GM18511 (cell line): ENCODE data around the gene PTEN.
A peak's percentile ranks its signal among the peaks of the same experiment; 100 is the strongest.
"Not testable (repeated sequence)": the region's sequence is repeated elsewhere in the genome, so short reads cannot be mapped to it uniquely, and the experiment has no call there.

Source experiments
- ATAC-seq: cut with Tn5 transposase; IDR thresholded peaks from one replicate; pipeline ENCODE4 v1.9.1; 2021; ENCODE audit warnings: mild to moderate bottlenecking, moderate library complexity; ENCODE audit not compliant: unreplicated experiment

The PTEN gene

DNA sequence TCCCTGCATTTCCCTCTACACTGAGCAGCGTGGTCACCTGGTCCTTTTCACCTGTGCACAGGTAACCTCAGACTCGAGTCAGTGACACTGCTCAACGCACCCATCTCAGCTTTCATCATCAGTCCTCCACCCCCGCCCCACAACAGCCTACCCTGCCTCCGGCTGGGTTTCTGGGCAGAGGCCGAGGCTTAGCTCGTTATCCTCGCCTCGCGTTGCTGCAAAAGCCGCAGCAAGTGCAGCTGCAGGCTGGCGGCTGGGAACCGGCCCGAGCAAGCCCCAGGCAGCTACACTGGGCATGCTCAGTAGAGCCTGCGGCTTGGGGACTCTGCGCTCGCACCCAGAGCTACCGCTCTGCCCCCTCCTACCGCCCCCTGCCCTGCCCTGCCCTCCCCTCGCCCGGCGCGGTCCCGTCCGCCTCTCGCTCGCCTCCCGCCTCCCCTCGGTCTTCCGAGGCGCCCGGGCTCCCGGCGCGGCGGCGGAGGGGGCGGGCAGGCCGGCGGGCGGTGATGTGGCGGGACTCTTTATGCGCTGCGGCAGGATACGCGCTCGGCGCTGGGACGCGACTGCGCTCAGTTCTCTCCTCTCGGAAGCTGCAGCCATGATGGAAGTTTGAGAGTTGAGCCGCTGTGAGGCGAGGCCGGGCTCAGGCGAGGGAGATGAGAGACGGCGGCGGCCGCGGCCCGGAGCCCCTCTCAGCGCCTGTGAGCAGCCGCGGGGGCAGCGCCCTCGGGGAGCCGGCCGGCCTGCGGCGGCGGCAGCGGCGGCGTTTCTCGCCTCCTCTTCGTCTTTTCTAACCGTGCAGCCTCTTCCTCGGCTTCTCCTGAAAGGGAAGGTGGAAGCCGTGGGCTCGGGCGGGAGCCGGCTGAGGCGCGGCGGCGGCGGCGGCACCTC lies at the start of gene PTEN, which contains the start of gene KLLN:
Gene PTEN (plus strand): TSS at position 573 of the 891 bp plus-strand sequence. CDS start 845 bp downstream, outside the sequence.
Gene KLLN (minus strand): TSS at position 481 of the 891 bp plus-strand sequence. CDS start 1,046 bp downstream, outside the sequence.
- ATAC-seq, result peak; percentile 40

DNA sequence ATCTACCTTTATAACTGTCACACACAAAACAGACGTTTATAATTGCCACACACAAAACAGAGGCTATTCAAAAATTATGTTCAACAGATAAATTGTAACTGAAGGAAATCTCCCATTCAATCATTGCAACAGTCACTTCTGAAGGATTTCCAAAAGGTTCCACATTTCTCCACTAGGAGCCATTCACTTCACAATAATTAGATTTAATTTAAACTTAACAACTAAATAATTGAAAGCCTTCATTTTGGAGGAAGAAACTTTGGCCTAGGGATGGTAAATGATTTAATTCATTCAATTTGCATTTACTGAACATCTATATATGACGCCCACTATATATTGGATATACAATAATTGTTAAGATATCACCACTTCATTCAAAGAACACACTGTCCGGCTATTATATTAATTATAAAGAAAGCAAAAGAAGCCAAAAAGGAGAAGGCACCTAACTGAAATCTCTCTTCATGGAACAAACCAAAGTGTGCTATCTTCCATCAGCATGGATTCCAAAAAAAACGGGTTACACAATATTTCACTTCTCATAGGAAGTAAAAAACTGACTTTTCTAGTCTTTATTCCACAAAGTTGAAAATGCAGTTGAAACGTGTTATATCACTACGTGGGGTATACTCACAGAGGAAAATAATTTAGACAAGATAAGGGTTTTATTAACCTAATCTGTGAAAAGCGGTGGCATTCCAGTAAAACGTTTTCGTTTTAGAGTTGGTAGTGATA lies 47.1 kb upstream of the PTEN start:
- ATAC-seq, result no peak

GRCh38 chr10:87816898-87817608 lies 46.4 kb upstream of the PTEN start:
- no peak for ATAC-seq

DNA sequence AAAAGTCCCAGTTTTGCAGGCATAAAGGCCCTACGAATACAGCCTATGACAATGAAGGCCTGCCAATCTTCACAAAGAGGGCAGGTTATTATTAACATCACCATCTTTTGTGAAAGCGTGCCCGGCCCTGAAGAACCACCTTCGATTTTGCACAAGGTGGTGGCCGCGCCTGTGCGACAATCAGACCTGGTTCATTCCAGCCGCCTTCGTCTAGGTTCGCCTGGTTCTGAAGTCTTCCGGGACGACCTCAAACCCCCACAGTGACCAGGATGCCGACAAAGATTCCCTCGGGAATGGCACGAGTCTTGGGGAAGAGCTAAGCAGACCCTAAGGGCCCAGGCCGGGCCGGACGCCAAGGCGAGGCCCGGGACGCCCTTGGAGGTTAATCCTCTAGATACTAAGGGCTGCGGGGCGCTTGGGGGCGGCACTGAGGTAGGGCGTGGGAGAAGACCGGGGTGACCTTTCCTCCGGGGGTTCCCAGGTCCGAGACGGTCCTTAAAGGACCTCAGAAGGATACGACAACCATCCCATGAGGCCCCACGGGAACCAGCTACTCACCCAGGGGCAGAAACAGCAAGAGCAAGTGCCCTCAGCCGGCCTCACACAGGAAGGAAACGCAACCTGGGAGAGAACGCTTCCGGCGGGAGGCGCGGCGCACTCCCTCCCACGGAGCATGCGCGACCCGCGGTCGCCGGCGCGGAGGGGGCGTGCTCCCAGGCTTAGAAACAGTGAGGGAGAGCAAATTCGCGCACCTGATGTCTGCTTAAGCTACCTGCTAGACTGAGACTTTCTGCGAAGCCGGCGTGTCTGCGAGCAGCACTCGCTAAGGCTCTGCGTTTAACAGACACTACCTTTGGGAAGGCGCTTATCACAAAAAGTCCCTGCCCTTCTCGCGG lies 45.6 kb upstream of the PTEN start, which contains the start of gene ATAD1:
Gene ATAD1 (minus strand): TSS at position 618 of the 896 bp plus-strand sequence. CDS start 3,627 bp downstream, outside the sequence.
- ATAC-seq, result peak; percentile 75

DNA sequence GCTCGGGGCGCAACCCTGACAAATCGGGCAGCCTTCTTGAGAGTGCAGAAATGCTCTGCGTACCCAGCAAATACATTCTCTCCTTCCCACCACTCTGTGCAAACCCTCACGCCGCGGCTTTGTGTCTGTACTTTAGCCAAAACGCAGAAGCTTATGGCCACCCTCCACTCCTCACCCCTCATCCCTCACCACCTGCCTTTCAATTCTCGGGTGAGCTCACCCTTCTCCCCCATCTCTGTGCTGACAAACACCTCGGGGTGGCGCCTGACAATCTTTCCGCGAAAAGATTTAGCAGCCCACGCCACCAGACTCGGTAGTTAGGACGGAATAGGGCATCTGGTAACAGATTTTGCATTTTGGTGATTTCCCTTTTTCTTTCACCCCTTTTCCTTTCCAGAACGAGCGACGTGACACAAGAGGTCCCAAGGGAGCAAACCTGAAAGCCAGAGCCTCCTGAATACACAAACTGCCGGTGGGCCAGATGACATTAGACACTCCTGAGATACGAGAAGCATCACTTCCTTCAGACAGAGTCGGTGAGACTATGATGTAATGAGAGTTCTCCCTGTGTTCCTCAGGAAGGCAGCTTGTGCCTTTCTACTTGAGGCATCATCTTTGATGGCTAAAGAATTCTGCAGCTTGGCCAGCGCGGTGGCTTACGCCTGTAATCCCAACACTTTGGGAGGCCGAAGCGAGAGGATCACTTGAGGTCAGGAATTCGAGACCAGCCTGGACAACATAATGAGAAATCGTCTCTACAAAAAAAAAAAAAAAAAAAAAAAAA lies 44.7 kb upstream of the PTEN start:
- ATAC-seq, result peak; percentile 66

DNA sequence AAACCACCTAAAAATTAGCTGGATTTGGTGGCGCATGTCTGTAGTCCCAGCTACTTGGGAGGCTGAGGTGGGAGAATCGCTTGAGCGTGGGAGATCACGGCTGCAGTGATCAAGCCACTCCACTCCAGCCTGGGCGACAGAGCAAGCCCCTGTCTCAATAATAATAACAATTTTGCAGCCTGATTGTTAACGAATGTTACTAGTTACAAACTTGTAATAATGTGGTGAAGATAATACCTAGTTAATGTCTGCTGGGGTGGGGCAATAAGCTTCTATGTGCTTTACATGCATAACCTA lies 44.2 kb upstream of the PTEN start:
- ATAC-seq, result no peak

DNA sequence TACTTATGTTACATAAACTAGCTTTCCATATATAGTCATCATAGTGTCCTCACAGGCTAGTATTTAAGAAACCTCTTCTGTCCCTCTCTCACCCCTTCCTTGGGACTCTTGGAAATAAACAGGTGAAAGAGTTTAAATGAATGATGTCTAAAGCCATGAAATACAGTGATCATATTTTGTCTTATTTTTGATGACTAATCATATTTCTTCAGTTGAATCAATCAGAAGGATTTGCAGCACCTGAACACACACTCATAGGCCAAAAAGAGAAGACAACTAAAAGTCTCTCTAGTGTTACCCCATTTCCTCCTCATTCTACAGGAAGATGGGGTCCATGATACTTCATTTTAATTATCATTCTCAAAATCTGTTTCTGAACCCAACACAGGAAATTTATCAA lies 36.8 kb upstream of the PTEN start:
- ATAC-seq, result no peak

- ATAC-seq, result no peak
Observed at GRCh38 chr10:87827681-87828080, 35.7 kb upstream of the PTEN start.

DNA sequence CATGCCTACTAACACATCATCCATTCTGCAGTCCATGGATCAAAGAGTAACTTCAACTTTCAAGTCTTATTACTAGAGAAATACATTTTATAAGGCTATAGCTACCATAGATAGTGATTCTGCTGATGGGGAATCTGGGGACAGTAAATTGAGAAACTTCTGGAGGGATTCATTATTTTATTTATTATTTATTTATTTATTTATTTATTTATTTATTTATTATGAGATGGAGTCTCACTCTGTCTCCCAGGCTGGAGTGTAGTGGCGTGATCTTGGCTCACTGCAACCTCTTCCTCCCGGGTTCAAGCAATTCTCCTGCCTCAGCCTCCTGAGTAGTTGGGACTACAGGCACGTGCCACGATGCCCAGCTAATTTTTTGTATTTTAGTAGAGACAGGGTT lies 34.4 kb upstream of the PTEN start:
- ATAC-seq, result not testable (repeated sequence)

DNA sequence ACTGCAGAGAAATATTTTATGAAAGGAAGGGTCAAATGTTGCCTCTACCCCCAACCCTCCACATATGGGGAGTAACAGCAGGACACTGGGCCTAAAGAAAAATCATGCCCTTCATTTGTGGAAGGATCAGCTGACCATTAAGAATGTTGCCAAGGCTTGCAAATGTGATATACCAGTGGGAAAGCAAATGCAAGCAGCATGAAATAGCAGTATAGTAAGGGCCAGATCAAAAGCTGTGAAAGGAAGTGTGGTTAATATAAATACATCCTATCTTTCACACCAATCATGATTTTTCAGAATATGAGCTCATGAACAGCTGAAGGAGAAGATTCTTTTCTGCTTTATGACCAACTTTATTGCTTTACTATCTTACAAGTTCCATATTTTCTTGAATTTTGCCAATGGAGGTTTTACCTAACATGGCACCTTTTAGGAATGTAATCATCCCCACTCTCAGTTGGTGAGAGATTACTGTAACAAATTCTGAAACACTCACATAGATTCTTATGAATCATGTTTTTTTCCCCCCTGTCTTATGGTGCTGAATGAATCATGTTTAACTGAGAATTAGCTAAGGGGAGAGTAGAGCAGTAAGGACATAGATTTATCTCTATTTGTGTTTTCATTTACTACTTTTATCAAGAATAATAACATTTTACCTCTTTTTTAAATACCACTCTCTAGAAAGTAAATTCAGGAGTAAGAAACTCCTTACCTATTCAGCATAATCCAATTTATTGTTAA lies 33.3 kb upstream of the PTEN start:
- ATAC-seq, result no peak

DNA sequence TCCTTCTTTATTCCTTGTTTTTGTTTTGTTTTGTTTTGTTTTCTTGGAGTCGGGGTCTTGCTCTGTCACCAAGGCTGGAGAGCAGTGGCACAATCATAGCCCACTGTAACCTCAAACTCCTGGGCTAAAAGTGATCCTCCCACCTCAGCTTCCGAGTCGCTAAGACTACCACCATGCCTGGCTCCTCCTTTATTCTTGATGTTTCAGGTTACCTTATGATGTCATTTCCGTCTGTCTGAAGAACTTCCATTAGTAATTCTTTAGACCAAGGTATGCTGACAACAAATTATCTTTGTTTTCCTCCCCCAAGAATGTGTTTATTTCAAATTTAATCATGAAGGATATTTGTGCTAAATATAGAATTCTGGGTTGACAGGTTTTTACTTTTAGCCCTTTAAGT lies 27.3 kb upstream of the PTEN start:
- no peak for ATAC-seq

GRCh38 chr10:87837445-87837844 lies 26.0 kb upstream of the PTEN start:
- ATAC-seq, result no peak

GRCh38 chr10:87838650-87839049 lies 24.8 kb upstream of the PTEN start:
- ATAC-seq, result no peak

GRCh38 chr10:87841186-87841585 lies 22.2 kb upstream of the PTEN start:
- ATAC-seq, result no peak

DNA sequence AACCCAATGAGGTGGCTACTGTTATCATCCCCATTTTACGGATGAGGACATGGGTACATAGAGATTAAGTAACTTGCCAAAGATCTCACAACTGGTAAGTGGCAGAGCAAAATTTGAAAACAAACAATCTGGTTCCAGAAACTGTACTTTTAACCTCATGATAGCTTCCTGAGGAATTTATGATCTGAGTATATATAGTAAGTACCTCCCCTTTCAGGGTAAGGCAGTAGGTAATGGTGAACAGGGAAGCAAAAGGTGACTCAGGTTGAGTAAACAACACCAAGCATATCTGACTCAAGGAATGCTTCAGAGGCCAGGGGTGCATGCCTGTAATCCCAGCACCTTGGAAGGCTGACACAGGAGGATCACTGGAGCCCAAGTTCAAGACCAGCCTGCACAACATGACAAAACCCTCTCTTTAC lies 21.2 kb upstream of the PTEN start:
- no peak for ATAC-seq

DNA sequence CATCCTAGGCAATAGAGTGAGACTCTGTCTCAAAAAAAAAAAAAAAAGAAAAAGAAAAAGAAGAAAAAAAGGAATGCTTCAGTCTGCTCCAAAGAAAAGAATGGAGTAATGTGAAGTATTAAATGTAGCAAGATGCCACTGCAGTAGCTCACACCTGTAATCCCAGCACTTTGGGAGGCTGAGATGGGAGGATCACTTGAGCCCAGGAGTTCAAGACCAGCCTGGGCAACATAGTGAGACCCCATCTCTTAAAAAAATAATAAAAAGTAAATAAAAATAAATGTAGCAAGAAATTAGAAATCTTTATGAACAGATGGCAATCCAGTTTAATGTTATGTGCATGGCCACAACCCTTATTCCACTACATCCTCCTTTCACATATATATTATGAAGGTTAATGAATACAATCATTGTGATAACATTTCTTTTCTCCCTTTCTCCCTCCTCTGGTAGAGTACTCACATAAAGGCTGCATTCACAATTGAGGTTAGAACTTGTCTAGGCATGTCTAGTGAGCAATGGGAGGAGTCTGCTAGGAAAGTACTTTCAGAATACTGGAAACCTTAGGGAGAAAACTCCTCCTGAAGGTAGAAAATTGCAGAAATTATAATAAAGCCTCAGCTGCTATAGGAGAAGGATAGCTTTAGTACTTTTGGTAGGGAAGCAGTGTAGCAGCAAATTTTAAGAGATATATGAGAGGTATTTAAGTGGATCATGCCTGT lies 20.5 kb upstream of the PTEN start:
- no peak for ATAC-seq

DNA sequence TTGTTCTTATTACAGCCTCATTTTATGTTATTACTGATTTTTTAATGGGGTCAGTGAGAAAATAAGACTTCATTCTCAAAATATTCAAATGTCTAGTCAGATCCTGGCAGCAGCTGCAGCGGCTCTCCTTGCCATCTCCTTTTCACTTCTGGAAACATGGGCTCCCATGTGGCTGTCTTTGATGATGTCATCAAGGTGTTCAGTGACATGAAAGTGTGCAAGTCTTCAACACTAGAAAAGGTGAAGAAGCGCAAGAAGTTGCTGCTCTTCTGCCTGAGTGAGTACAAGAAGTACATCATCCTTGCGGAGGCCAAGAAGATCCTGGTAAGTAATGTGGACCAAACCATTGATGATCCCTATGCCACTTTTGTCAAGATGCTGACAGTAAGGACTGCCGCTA lies 19.7 kb upstream of the PTEN start:
- no peak for ATAC-seq
